ENCODE data around the gene SLC12A8.
A peak's percentile ranks its signal among the peaks of the same experiment; 100 is the strongest.

The SLC12A8 gene

GRCh38 chr3:125187599-125187910 lies 25.0 kb downstream of the SLC12A8 start:
- no peak for DNase-seq (ENCODE audit: low read depth in 3 of 3)

GRCh38 chr3:125186800-125187598 lies 25.5 kb downstream of the SLC12A8 start:
- no peak for DNase-seq (ENCODE audit: low read depth in 3 of 3)

GRCh38 chr3:125186261-125186787 lies 26.2 kb downstream of the SLC12A8 start:
- DNase-seq (ENCODE audit: low read depth in 3 of 3): peak in 1 of 3 experiments; percentile 13

- DNase-seq (ENCODE audit: low read depth in 3 of 3): no peak
Observed at GRCh38 chr3:125185805-125186204, 26.7 kb downstream of the SLC12A8 start.

- DNase-seq (ENCODE audit: low read depth in 3 of 3): no peak
Observed at GRCh38 chr3:125179884-125180240, 32.7 kb downstream of the SLC12A8 start.

GRCh38 chr3:125179143-125179883 lies 33.2 kb downstream of the SLC12A8 start:
- DNase-seq (ENCODE audit: low read depth in 3 of 3): no peak

- no peak for DNase-seq (ENCODE audit: low read depth in 3 of 3)
Observed at GRCh38 chr3:125177746-125178145, 34.8 kb downstream of the SLC12A8 start.

- DNase-seq (ENCODE audit: low read depth in 3 of 3): no peak
Observed at GRCh38 chr3:125175295-125176078, 37.1 kb downstream of the SLC12A8 start.

- DNase-seq (ENCODE audit: low read depth in 3 of 3): no peak
Observed at GRCh38 chr3:125172346-125172745, 40.2 kb downstream of the SLC12A8 start.

- DNase-seq (ENCODE audit: low read depth in 3 of 3): no peak
Observed at GRCh38 chr3:125168711-125169393, 43.7 kb downstream of the SLC12A8 start.

GRCh38 chr3:125166599-125167136 lies 45.9 kb downstream of the SLC12A8 start:
- DNase-seq (ENCODE audit: low read depth in 3 of 3): no peak

- DNase-seq (ENCODE audit: low read depth in 3 of 3): no peak
Observed at GRCh38 chr3:125165948-125166553, 46.5 kb downstream of the SLC12A8 start.

GRCh38 chr3:125165189-125165947 lies 47.2 kb downstream of the SLC12A8 start:
- no peak for DNase-seq (ENCODE audit: low read depth in 3 of 3)

GRCh38 chr3:125163739-125164601 lies 48.6 kb downstream of the SLC12A8 start:
- DNase-seq (ENCODE audit: low read depth in 3 of 3): no peak

- no peak for DNase-seq (ENCODE audit: low read depth in 3 of 3)
Observed at GRCh38 chr3:125161607-125162219, 50.8 kb downstream of the SLC12A8 start.

- DNase-seq (ENCODE audit: low read depth in 3 of 3): no peak
Observed at GRCh38 chr3:125160606-125161371, 51.8 kb downstream of the SLC12A8 start.

GRCh38 chr3:125157183-125157582 lies 55.4 kb downstream of the SLC12A8 start:
- DNase-seq (ENCODE audit: low read depth in 3 of 3): no peak

GRCh38 chr3:125156456-125156855 lies 56.1 kb downstream of the SLC12A8 start:
- DNase-seq (ENCODE audit: low read depth in 3 of 3): no peak
